Measurements from ENCODE around the gene SLC26A5.
A peak's percentile ranks its signal among the peaks of the same experiment; 100 is the strongest.

Gene SLC26A5

GRCh38 chr7:103398483-103399127 is 47.4 kb downstream of the SLC26A5 start:
- no peak for DNase-seq

GRCh38 chr7:103396471-103396870 is 49.5 kb downstream of the SLC26A5 start:
- DNase-seq = no peak

GRCh38 chr7:103395071-103395470 is 50.9 kb downstream of the SLC26A5 start:
- no peak for DNase-seq

- no peak for DNase-seq
Observed at GRCh38 chr7:103394566-103394965, 51.4 kb downstream of the SLC26A5 start.

GRCh38 chr7:103391976-103392375 is 54.0 kb downstream of the SLC26A5 start:
- DNase-seq = no peak

GRCh38 chr7:103391150-103391549 is 54.9 kb downstream of the SLC26A5 start:
- no peak for DNase-seq

- no peak for DNase-seq
Observed at GRCh38 chr7:103389263-103389662, 56.7 kb downstream of the SLC26A5 start.

GRCh38 chr7:103388469-103389140 is 57.4 kb downstream of the SLC26A5 start:
- no peak for DNase-seq

GRCh38 chr7:103387242-103387641 is 58.8 kb downstream of the SLC26A5 start:
- no peak for DNase-seq

GRCh38 chr7:103382032-103382402 is 64.0 kb downstream of the SLC26A5 start:
- no peak for DNase-seq

- no peak for DNase-seq
Observed at GRCh38 chr7:103381280-103382031, 64.6 kb downstream of the SLC26A5 start.

- no peak for DNase-seq
Observed at GRCh38 chr7:103380395-103381191, 65.4 kb downstream of the SLC26A5 start.

- no peak for DNase-seq
Observed at GRCh38 chr7:103379270-103379975, 66.6 kb downstream of the SLC26A5 start.

GRCh38 chr7:103373866-103374643 is 72.0 kb downstream of the SLC26A5 start:
- DNase-seq = no peak

GRCh38 chr7:103369432-103369831 is 76.6 kb downstream of the SLC26A5 start:
- DNase-seq = no peak

GRCh38 chr7:103349805-103350204 is 96.2 kb downstream of the SLC26A5 start:
- no peak for DNase-seq

- DNase-seq = no peak
Observed at GRCh38 chr7:103348959-103349358, 97.0 kb downstream of the SLC26A5 start.

GRCh38 chr7:103348452-103348851 is 97.6 kb downstream of the SLC26A5 start:
- DNase-seq = no peak

- peak; percentile 88 for DNase-seq
Observed at GRCh38 chr7:103347507-103348267, 98.3 kb downstream of the SLC26A5 start, which contains the start of gene PSMC2. Gene PSMC2, plus strand, starts transcription at chr7:103347643. Its CDS starts 69 bp downstream, at chr7:103347712.

- DNase-seq = no peak
Observed at GRCh38 chr7:103346396-103346795, 99.6 kb downstream of the SLC26A5 start.

Data from NCI-H1694 treated with DMSO at 0.1 percent for 48 hours (cell line).